Tibial nerve (tissue), 4 donors: ENCODE results near the gene CSF2. TPM values are rescaled to one million over a fixed set of nuclear protein-coding genes. Genes with fewer than 3 reads are reported as not detected.
"Not testable (repeated sequence)": the region's sequence is repeated elsewhere in the genome, so short reads cannot be mapped to it uniquely, and the experiment has no call there.

Experiments
- DNase-seq, 2 donors: peaks; one replicate each; pipeline ENCODE4 v3.0.0-alpha.2; 2019; ENCODE audit warnings: low spot score in 2 of 2
- H3K27ac ChIP-seq, 4 donors: fragments of 200-600 bp; sonication (generic) in 3 of 4; one replicate each; pipeline ENCODE4 v1.5.1; 2017 to 2019; ENCODE audit warnings: mild to moderate bottlenecking in 1 of 4
- H3K27me3 ChIP-seq, 2 donors: fragments of 200-600 bp; sonication (generic) in 1 of 2; one replicate each; pipeline versions ENCODE4 v1.5.1 to v1.6.0; 2017 to 2019
- H3K36me3 ChIP-seq, 3 donors: fragments of 200-600 bp; sonication (generic); one replicate each; pipeline ENCODE4 v1.5.1; 2018 to 2019
- H3K4me1 ChIP-seq, 4 donors: fragments of 200-600 bp; sonication (generic) in 3 of 4; one replicate each; pipeline ENCODE4 v1.5.1; 2017 to 2019
- H3K4me3 ChIP-seq, 4 donors: fragments of 200-600 bp; sonication (generic) in 3 of 4; one replicate each; pipeline ENCODE4 v1.5.1; 2017 to 2019; ENCODE audit warnings: mild to moderate bottlenecking in 1 of 4, moderate library complexity in 1 of 4
- H3K9me3 ChIP-seq, 4 donors: fragments of 200-600 bp; sonication (generic) in 3 of 4; one replicate each; pipeline ENCODE4 v1.5.1; 2017 to 2019
- CTCF ChIP-seq, 5 experiments: fragments of 200-600 bp in 3 of 5; fragments of 450-650 bp in 2 of 5; sonication (generic) in 3 of 5; IDR thresholded peaks; one replicate each; pipeline ENCODE4 v1.5.1; 2016 to 2019; ENCODE audit warnings: antibody characterized with exemption in 5 of 5, mild to moderate bottlenecking in 3 of 5, moderate library complexity in 2 of 5
- EP300 ChIP-seq, 2 donors: sonication (generic); formaldehyde crosslinking; IDR thresholded peaks; one replicate each; pipeline ENCODE4 v1.6.1; 2017; ENCODE audit warnings: antibody characterized with exemption in 2 of 2, mild to moderate bottlenecking in 1 of 2
- POLR2A ChIP-seq, 2 donors: fragments of 450-650 bp; IDR thresholded peaks; one replicate each; pipeline ENCODE4 v1.6.1; 2017; ENCODE audit warnings: antibody characterized with exemption in 2 of 2, mild to moderate bottlenecking in 2 of 2, moderate library complexity in 2 of 2
- WGBS, 2 donors: methylation state at CpG; one replicate each; pipeline ENCODE4 v1.1.5; 2018; 5-methylcytosine and 5-hydroxymethylcytosine counted together
- total RNA-seq, 4 donors: library from RNA; depleted of rRNA; stranded (reverse); fragments of >200 nt; gene quantifications; one replicate each; pipeline ENCODE4 v1.1.0, GENCODE V29; 2016

Gene CSF2
- total RNA-seq, 4 donors from 2014 or later, result not detected

GRCh38 chr5:132105688-132106087, 32.1 kb downstream of the CSF2 start:
- peaks cover 0 to 17% (median 6%) of the 10 kb centered on the region in 4 donors for H3K4me1 ChIP-seq
- WGBS, 2 donors, result 83 to 89% methylated on average over 3 of the region's 3 CpGs
- H3K36me3 ChIP-seq, result no peaks in the 10 kb centered on the region
- no peaks in the 10 kb centered on the region for H3K9me3 ChIP-seq
- TF ChIP-seq POLR2A (IDR thresholded peaks at IDR 0.05) (no peak), EP300 (IDR thresholded peaks at IDR 0.05) (no peak), CTCF (IDR thresholded peaks at IDR 0.05) (no peak)
- no peak for DNase-seq
- H3K27me3 ChIP-seq, result no peaks in the 10 kb centered on the region
- H3K27ac ChIP-seq, result no peak overlapping the region
- H3K4me3 ChIP-seq, result no peak overlapping the region

GRCh38 chr5:132108495-132108894, 34.9 kb downstream of the CSF2 start:
- not testable (repeated sequence) for H3K36me3 ChIP-seq, DNase-seq, H3K27ac ChIP-seq, H3K4me1 ChIP-seq, H3K27me3 ChIP-seq, H3K9me3 ChIP-seq, H3K4me3 ChIP-seq
- 95 to 100% methylated on average over 1 of the region's 1 CpG for WGBS, 2 donors

GRCh38 chr5:132108957-132109356, 35.4 kb downstream of the CSF2 start:
- WGBS, 2 donors, result 95 to 96% methylated on average over 3 to 4 of the region's 4 CpGs
- H3K27ac ChIP-seq, H3K4me3 ChIP-seq, H3K9me3 ChIP-seq, H3K27me3 ChIP-seq, DNase-seq, H3K36me3 ChIP-seq, H3K4me1 ChIP-seq: not testable (repeated sequence)

- Histone ChIP-seq H3K27me3 (no peaks in the 10 kb centered on the region), H3K36me3 (no peaks in the 10 kb centered on the region), H3K9me3 (peaks cover 0 to 9% (median 0%) of the 10 kb centered on the region in 4 donors), H3K4me1 (no peaks in the 10 kb centered on the region), H3K27ac (no peak overlapping the region), H3K4me3 (no peak overlapping the region)
- TF ChIP-seq EP300 (IDR thresholded peaks at IDR 0.05), result no peak
- 72 to 75% methylated on average over 3 of the region's 3 CpGs for WGBS, 2 donors
- no peak for DNase-seq
Measured at GRCh38 chr5:132109494-132110053, 36.0 kb downstream of the CSF2 start.

GRCh38 chr5:132110195-132110594, 36.6 kb downstream of the CSF2 start:
- H3K27ac ChIP-seq, result no peak overlapping the region

GRCh38 chr5:132110930-132111329, 37.3 kb downstream of the CSF2 start:
- Histone ChIP-seq H3K9me3 (peaks cover 0 to 9% (median 0%) of the 10 kb centered on the region in 4 donors), H3K36me3 (no peaks in the 10 kb centered on the region), H3K4me3 (no peak overlapping the region), H3K27ac (no peak overlapping the region), H3K4me1 (no peaks in the 10 kb centered on the region), H3K27me3 (no peaks in the 10 kb centered on the region)
- no peak for TF ChIP-seq POLR2A (IDR thresholded peaks at IDR 0.05)
- no peak for TF ChIP-seq CTCF (IDR thresholded peaks at IDR 0.05)
- no peak for TF ChIP-seq EP300 (IDR thresholded peaks at IDR 0.05)
- no peak for DNase-seq

More at GRCh38 chr5:132110195-132110594, 36.6 kb downstream of the CSF2 start:
- no peak overlapping the region for H3K4me3 ChIP-seq
- H3K27me3 ChIP-seq, result no peaks in the 10 kb centered on the region
- no peak for DNase-seq
- peaks cover 0 to 9% (median 0%) of the 10 kb centered on the region in 4 donors for H3K9me3 ChIP-seq
- 49 to 55% methylated on average over 3 of the region's 3 CpGs for WGBS, 2 donors
- no peaks in the 10 kb centered on the region for H3K36me3 ChIP-seq
- H3K4me1 ChIP-seq, result no peaks in the 10 kb centered on the region
- TF ChIP-seq CTCF (IDR thresholded peaks at IDR 0.05) (no peak), EP300 (IDR thresholded peaks at IDR 0.05) (no peak), POLR2A (IDR thresholded peaks at IDR 0.05) (no peak)

- TF ChIP-seq POLR2A (IDR thresholded peaks at IDR 0.05) (no peak), EP300 (IDR thresholded peaks at IDR 0.05) (no peak), CTCF (IDR thresholded peaks at IDR 0.05) (no peak)
- H3K9me3 ChIP-seq, result peaks cover 0 to 9% (median 0%) of the 10 kb centered on the region in 4 donors
- no peak overlapping the region for H3K4me3 ChIP-seq
- no peaks in the 10 kb centered on the region for H3K27me3 ChIP-seq
- no peaks in the 10 kb centered on the region for H3K36me3 ChIP-seq
- no peak for DNase-seq
- no peak overlapping the region for H3K27ac ChIP-seq
- 87 to 90% methylated on average over 3 of the region's 3 CpGs for WGBS, 2 donors
- no peaks in the 10 kb centered on the region for H3K4me1 ChIP-seq
Measured at GRCh38 chr5:132112111-132112510, 38.5 kb downstream of the CSF2 start.
